ENCODE measurements around the gene CCDC187.

Gene CCDC187

DNA sequence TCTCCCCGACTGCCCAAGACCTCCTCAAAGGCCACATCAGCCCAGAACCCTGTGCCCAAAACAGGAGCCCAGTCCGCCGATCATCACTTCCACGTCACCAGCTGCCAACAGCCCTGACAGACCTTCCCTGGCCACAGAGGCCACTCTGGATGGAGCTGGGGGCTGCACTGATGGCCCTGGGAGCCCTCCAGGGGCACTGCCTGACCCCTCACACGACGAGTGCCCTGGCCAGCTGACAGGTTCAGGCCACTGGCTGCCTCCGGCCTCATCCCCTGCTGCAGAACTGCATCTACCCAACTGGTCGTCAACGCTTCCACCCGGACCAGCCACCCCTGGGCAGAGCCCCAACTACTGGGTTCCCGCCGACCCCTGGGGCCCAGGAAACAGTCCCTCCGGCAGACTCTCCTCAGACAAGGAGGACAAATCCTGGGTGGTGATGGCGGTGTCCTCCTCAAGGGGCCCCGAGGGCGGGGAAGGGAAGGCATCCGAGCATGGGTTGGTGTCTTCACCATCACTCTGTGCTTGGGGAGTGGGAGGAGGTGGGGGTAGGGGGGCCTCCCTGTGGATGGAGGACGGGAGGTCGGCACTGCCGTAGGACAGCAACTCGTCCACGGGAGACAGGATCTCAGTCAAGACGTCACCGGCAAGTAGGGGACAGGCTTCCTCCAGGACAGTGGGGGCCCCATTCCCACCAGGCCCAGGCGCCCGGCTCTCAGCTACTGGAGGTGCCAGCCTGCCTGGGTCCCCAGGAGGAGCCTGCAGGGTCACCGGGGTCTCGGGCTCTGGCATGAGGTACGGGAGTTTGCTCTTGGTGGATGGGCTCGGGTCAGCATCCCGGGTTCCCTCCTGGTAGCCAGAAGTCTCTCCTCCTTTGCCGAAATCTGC, 50.4 kb downstream of the CCDC187 start:
- Histone ChIP-seq H3K4me3 (no peak overlapping the region), H3K36me3 (no peaks in the 10 kb centered on the region), H3K27me3 (peaks cover 0 to 71% of the 10 kb centered on the region in 2 donors), H3K9me3 (no peaks in the 10 kb centered on the region), H3K4me1 (no peaks in the 10 kb centered on the region), H3K27ac (no peak overlapping the region)
- TF ChIP-seq, protein P1, sequence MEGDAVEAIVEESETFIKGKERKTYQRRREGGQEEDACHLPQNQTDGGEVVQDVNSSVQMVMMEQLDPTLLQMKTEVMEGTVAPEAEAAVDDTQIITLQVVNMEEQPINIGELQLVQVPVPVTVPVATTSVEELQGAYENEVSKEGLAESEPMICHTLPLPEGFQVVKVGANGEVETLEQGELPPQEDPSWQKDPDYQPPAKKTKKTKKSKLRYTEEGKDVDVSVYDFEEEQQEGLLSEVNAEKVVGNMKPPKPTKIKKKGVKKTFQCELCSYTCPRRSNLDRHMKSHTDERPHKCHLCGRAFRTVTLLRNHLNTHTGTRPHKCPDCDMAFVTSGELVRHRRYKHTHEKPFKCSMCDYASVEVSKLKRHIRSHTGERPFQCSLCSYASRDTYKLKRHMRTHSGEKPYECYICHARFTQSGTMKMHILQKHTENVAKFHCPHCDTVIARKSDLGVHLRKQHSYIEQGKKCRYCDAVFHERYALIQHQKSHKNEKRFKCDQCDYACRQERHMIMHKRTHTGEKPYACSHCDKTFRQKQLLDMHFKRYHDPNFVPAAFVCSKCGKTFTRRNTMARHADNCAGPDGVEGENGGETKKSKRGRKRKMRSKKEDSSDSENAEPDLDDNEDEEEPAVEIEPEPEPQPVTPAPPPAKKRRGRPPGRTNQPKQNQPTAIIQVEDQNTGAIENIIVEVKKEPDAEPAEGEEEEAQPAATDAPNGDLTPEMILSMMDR (IDR thresholded peaks at IDR 0.05), result no peak
- no peak for DNase-seq
- intact Hi-C loops (cut with DNase I; ENCODE audit: low total_unique reads), result no loop called here

DNA sequence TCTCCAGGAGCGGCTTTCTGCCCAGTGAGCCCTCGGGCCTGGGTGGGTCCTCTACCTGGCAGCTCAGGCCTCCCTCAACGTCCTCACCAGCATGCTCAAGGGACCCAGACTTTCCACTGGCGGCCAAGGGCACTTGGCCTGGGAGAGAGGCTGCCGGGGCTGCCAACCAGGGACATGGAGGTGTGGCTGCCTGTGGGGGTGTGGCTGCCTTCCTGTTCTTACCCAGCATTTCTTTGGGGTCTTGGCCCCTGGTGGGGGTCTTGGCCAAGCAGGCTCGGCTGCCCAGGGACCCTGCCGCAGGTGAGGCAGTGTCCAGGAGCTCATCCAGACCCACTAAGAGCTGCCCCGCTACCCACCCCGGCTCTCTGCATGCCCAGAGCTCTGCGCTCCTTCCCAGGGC, 51.0 kb downstream of the CCDC187 start:
- H3K36me3 ChIP-seq, result no peaks in the 10 kb centered on the region
- peaks cover 0 to 67% of the 10 kb centered on the region in 2 donors for H3K27me3 ChIP-seq
- H3K27ac ChIP-seq, result no peak overlapping the region
- H3K9me3 ChIP-seq, result no peaks in the 10 kb centered on the region
- H3K4me3 ChIP-seq, result no peak overlapping the region
- intact Hi-C loops (cut with DNase I; ENCODE audit: low total_unique reads), result no loop called here
- no peaks in the 10 kb centered on the region for H3K4me1 ChIP-seq
- no peak for DNase-seq
- TF ChIP-seq, protein P1 (IDR thresholded peaks at IDR 0.05), result no peak

DNA sequence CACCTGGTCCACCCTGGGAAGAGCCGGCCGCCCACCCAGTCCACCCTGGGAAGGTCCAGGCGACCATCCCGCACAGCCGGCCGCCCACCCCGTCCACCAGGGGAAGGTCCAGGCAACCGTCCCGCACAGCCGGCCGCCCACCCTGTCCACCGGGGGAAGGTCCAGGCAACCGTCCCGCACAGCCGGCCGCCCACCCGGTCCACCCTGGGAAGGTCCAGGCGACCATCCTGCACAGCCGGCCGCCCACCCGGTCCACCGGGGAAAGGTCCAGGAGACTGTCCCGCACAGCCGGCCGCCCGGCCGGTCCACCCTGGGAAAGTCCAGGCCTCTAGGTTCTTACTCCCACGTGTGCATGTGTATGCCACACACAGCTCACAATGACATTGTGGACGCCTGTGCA, 51.6 kb downstream of the CCDC187 start:
- H3K4me3 ChIP-seq, result no peak overlapping the region
- no peak overlapping the region for H3K27ac ChIP-seq
- H3K4me1 ChIP-seq, result no peaks in the 10 kb centered on the region
- peaks cover 0 to 61% of the 10 kb centered on the region in 2 donors for H3K27me3 ChIP-seq
- no peaks in the 10 kb centered on the region for H3K9me3 ChIP-seq
- no peaks in the 10 kb centered on the region for H3K36me3 ChIP-seq
- no peak for DNase-seq
- intact Hi-C loops (cut with DNase I; ENCODE audit: low total_unique reads), result no loop called here
- TF ChIP-seq, protein P1 (IDR thresholded peaks at IDR 0.05), result no peak

DNA sequence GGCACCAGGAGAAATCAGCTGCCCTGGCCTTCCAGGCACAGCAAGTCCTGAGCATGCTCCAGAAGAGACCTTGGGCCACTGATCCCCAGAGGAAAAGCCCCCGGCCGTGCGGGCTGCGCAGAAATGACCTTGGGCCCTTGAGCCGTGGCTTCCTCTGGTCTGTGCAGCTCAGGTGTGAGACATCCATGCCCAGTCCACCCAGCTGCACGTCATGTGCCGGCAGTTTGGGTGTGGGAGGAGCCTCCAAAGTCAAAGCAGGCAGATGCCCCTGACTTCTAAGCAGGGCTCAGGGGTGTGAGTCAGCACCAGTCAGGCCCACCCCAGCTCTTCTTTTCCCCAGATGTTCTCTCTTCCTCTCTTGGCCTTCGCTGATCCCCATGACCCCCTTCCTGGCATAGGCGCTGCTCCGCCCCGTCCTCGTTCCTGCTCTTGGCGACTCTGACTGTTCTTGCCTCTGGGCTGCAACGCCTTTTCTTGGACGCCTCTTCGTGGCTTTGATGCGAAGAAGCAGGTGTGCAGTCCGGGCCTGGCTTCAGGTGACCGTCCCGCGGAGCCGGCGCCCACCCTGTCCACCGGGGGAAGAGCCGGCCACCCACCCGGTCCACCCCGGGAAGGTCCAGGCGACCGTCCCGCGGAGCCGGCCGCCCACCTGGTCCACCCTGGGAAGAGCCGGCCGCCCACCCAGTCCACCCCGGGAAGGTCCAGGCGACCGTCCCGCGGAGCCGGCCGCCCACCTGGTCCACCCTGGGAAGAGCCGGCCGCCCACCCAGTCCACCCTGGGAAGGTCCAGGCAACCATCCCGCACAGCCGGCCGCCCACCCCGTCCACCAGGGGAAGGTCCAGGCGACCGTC, 52.4 kb downstream of the CCDC187 start:
- Histone ChIP-seq H3K27me3 (peaks cover 0 to 54% of the 10 kb centered on the region in 2 donors), H3K9me3 (no peaks in the 10 kb centered on the region), H3K4me1 (no peaks in the 10 kb centered on the region), H3K27ac (no peak overlapping the region), H3K36me3 (no peaks in the 10 kb centered on the region), H3K4me3 (no peak overlapping the region)
- TF ChIP-seq, protein P1 (IDR thresholded peaks at IDR 0.05), result no peak
- intact Hi-C loops (cut with DNase I; ENCODE audit: low total_unique reads), result no loop called here
- no peak for DNase-seq

DNA sequence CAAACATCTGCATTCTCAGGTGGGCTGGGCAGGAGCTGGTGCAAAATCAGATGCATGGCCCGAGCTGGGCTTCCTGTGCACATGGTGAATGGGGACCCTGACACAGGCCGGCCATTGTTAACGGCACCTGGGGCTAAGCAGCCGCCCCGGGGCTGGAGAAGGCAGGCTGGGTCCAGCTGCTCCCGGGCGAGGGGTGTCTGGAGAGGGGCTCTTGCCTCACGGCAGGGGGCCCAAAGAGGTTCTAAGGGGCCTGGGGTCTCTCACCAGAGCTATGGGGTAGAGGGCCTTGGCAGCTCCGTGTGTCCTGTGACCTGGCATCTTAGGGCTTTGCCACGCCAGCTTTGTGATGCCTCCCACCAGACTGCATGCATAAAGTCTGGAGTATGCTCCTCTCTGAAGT, 53.2 kb downstream of the CCDC187 start:
- no peak for DNase-seq
- Histone ChIP-seq H3K36me3 (no peaks in the 10 kb centered on the region), H3K4me3 (no peak overlapping the region), H3K4me1 (no peaks in the 10 kb centered on the region), H3K9me3 (no peaks in the 10 kb centered on the region), H3K27ac (no peak overlapping the region), H3K27me3 (peaks cover 0 to 46% of the 10 kb centered on the region in 2 donors)
- TF ChIP-seq, protein P1 (IDR thresholded peaks at IDR 0.05), result no peak
- intact Hi-C loops (cut with DNase I; ENCODE audit: low total_unique reads), result no loop called here
